Activated CD4-positive, CD25-positive, alpha-beta regulatory T cell treated with anti-CD3 and anti-CD28 coated beads, Interleukin-2, amount 50 U/mL, for 24 hours (primary cell): ENCODE results near the gene NUTM2E.
"Not testable (repeated sequence)": the region's sequence is repeated elsewhere in the genome, so short reads cannot be mapped to it uniquely, and the experiment has no call there.

Experiments used
- ATAC-seq, 2 donors: fragments of 150-1000 bp; cut with Tn5 transposase; one replicate each; pipeline ENCODE4 v1.10.0; 2021; ENCODE audit warnings: mild to moderate bottlenecking in 1 of 2, moderate library complexity in 1 of 2

The NUTM2E gene

GRCh38 chr10:79826496-79827215, at the start of gene NUTM2E:
Gene NUTM2E (plus strand): TSS chr10:79826739. CDS start chr10:79841741, 15,002 bp downstream.
- peak; percentile 96 for ATAC-seq

GRCh38 chr10:79777997-79778396, 48.5 kb upstream of the NUTM2E start:
- ATAC-seq = not testable (repeated sequence)

GRCh38 chr10:79779310-79779938, 47.1 kb upstream of the NUTM2E start:
- peak; percentile 68 to 89 for ATAC-seq

- ATAC-seq = not testable (repeated sequence)
These were observed 46.5 kb upstream of the NUTM2E start for GRCh38 chr10:79779992-79780391.

- not testable (repeated sequence) for ATAC-seq
These were observed 45.0 kb upstream of the NUTM2E start for GRCh38 chr10:79781584-79781983.

GRCh38 chr10:79787455-79787952, 39.0 kb upstream of the NUTM2E start:
- not testable (repeated sequence) for ATAC-seq

- ATAC-seq = not testable (repeated sequence)
These were observed 37.2 kb upstream of the NUTM2E start for GRCh38 chr10:79789351-79789750.

GRCh38 chr10:79791906-79792517, 34.5 kb upstream of the NUTM2E start:
- ATAC-seq = not testable (repeated sequence)

GRCh38 chr10:79799337-79799736, 27.2 kb upstream of the NUTM2E start:
- peak; percentile 60 to 64 for ATAC-seq

GRCh38 chr10:79805857-79806256, 20.7 kb upstream of the NUTM2E start:
- ATAC-seq = not testable (repeated sequence)

GRCh38 chr10:79811895-79812294, 14.6 kb upstream of the NUTM2E start:
- peak; percentile 66 to 74 for ATAC-seq

GRCh38 chr10:79816290-79816689, 10.2 kb upstream of the NUTM2E start:
- ATAC-seq = not testable (repeated sequence)

- not testable (repeated sequence) for ATAC-seq
These were observed 3.2 kb upstream of the NUTM2E start for GRCh38 chr10:79823387-79823786.

GRCh38 chr10:79825587-79826011, 940 bp upstream of the NUTM2E start:
- ATAC-seq = peak; percentile 1

- peak in 1 of 2 donors; percentile 25 for ATAC-seq
These were observed 426 bp upstream of the NUTM2E start for GRCh38 chr10:79826131-79826495.

GRCh38 chr10:79833833-79834232, 7.3 kb downstream of the NUTM2E start:
- ATAC-seq = not testable (repeated sequence)

- not testable (repeated sequence) for ATAC-seq
These were observed 9.4 kb downstream of the NUTM2E start for GRCh38 chr10:79835891-79836290.

GRCh38 chr10:79836891-79837290, 10.4 kb downstream of the NUTM2E start:
- ATAC-seq = not testable (repeated sequence)

- ATAC-seq = not testable (repeated sequence)
These were observed 11.9 kb downstream of the NUTM2E start for GRCh38 chr10:79838441-79838840.

- ATAC-seq = not testable (repeated sequence)
These were observed 26.8 kb downstream of the NUTM2E start for GRCh38 chr10:79853191-79853854.

- ATAC-seq = not testable (repeated sequence)
These were observed 35.7 kb downstream of the NUTM2E start for GRCh38 chr10:79862269-79862668.

- not testable (repeated sequence) for ATAC-seq
These were observed 36.3 kb downstream of the NUTM2E start for GRCh38 chr10:79862803-79863202.
